Activated naive CD8-positive, alpha-beta T cell (primary cell): ENCODE results near the gene ADCY3.
A peak's percentile ranks its signal among the peaks of the same experiment; 100 is the strongest.
"Not testable (repeated sequence)": the region's sequence is repeated elsewhere in the genome, so short reads cannot be mapped to it uniquely, and the experiment has no call there.

Source experiments
- H3K27ac Mint-ChIP-seq: one replicate; pipeline ENCODE4 v1.8.0; 2021; ENCODE audit warnings: mixed read lengths
- H3K27me3 Mint-ChIP-seq: one replicate; pipeline ENCODE4 v1.8.0; 2021; ENCODE audit warnings: mixed read lengths
- H3K36me3 Mint-ChIP-seq: one replicate; pipeline ENCODE4 v1.8.0; 2021; ENCODE audit warnings: mixed read lengths
- H3K4me1 Mint-ChIP-seq: one replicate; pipeline ENCODE4 v1.8.0; 2021; ENCODE audit warnings: low read depth, mixed read lengths
- H3K4me3 Mint-ChIP-seq: one replicate; pipeline ENCODE4 v1.8.0; 2021; ENCODE audit warnings: mild to moderate bottlenecking, mixed read lengths
- H3K9me3 Mint-ChIP-seq: one replicate; pipeline ENCODE4 v1.8.0; 2021; ENCODE audit warnings: low read depth, mixed read lengths

Gene ADCY3

GRCh38 chr2:24805811-24806660, 114.0 kb downstream of the ADCY3 start:
- H3K4me1 Mint-ChIP-seq, H3K4me3 Mint-ChIP-seq, H3K9me3 Mint-ChIP-seq, H3K27ac Mint-ChIP-seq, H3K27me3 Mint-ChIP-seq: not testable (repeated sequence)
- H3K36me3 Mint-ChIP-seq, result peaks cover 20% of the 10 kb centered on the region

- H3K4me3 Mint-ChIP-seq, H3K27ac Mint-ChIP-seq, H3K27me3 Mint-ChIP-seq, H3K9me3 Mint-ChIP-seq: not testable (repeated sequence)
- Mint-ChIP-seq H3K36me3 (peaks cover 16% of the 10 kb centered on the region), H3K4me1 (peaks cover 12% of the 10 kb centered on the region)
Measured at GRCh38 chr2:24800487-24800886, 119.5 kb downstream of the ADCY3 start.

GRCh38 chr2:24797644-24798043, 122.4 kb downstream of the ADCY3 start:
- peaks cover 8% of the 10 kb centered on the region for H3K36me3 Mint-ChIP-seq
- no peaks in the 10 kb centered on the region for H3K9me3 Mint-ChIP-seq
- no peak overlapping the region for H3K4me3 Mint-ChIP-seq
- no peaks in the 10 kb centered on the region for H3K27me3 Mint-ChIP-seq
- peaks cover 20% of the 10 kb centered on the region for H3K4me1 Mint-ChIP-seq
- H3K27ac Mint-ChIP-seq, result peak overlapping the region; percentile 31

GRCh38 chr2:24793761-24794435, 126.1 kb downstream of the ADCY3 start:
- Mint-ChIP-seq H3K27me3 (no peaks in the 10 kb centered on the region), H3K27ac (peak overlapping the region; percentile 100), H3K36me3 (peaks cover 7% of the 10 kb centered on the region), H3K4me3 (peak overlapping the region; percentile 94), H3K4me1 (peaks cover 23% of the 10 kb centered on the region), H3K9me3 (no peaks in the 10 kb centered on the region)

GRCh38 chr2:24792874-24793760, 126.9 kb downstream of the ADCY3 start, which contains the start of the genes CENPO and PTRHD1:
Gene CENPO, plus strand, starts transcription at chr2:24793425. Its CDS starts 495 bp downstream, at chr2:24793920.
Gene PTRHD1, minus strand, starts transcription at chr2:24793391. Its CDS starts 14 bp downstream, at chr2:24793377.
- no peaks in the 10 kb centered on the region for H3K9me3 Mint-ChIP-seq
- H3K27me3 Mint-ChIP-seq, result no peaks in the 10 kb centered on the region
- peak within 1 kb of the TSS; percentile 94 for H3K4me3 Mint-ChIP-seq
- peaks cover 23% of the 10 kb centered on the region for H3K4me1 Mint-ChIP-seq
- H3K27ac Mint-ChIP-seq, result peak within 1 kb of the TSS; percentile 100
- H3K36me3 Mint-ChIP-seq, result peaks cover 10% of the 10 kb centered on the region

GRCh38 chr2:24792542-24792873, 127.5 kb downstream of the ADCY3 start:
- Mint-ChIP-seq H3K27me3 (no peaks in the 10 kb centered on the region), H3K4me1 (peaks cover 20% of the 10 kb centered on the region), H3K36me3 (peaks cover 10% of the 10 kb centered on the region), H3K9me3 (no peaks in the 10 kb centered on the region), H3K4me3 (peak overlapping the region; percentile 94), H3K27ac (peak overlapping the region; percentile 100)

- Mint-ChIP-seq H3K27me3 (no peaks in the 10 kb centered on the region), H3K4me3 (peak overlapping the region; percentile 35), H3K9me3 (no peaks in the 10 kb centered on the region), H3K27ac (no peak overlapping the region), H3K36me3 (peaks cover 10% of the 10 kb centered on the region), H3K4me1 (peaks cover 14% of the 10 kb centered on the region)
Measured at GRCh38 chr2:24791452-24791851, 128.6 kb downstream of the ADCY3 start.

- no peaks in the 10 kb centered on the region for H3K27me3 Mint-ChIP-seq
- no peak overlapping the region for H3K4me3 Mint-ChIP-seq
- H3K4me1 Mint-ChIP-seq, result peaks cover 6% of the 10 kb centered on the region
- H3K9me3 Mint-ChIP-seq, result no peaks in the 10 kb centered on the region
- peaks cover 10% of the 10 kb centered on the region for H3K36me3 Mint-ChIP-seq
- H3K27ac Mint-ChIP-seq, result no peak overlapping the region
Measured at GRCh38 chr2:24788816-24789215, 131.2 kb downstream of the ADCY3 start.

- Mint-ChIP-seq H3K4me3 (no peak overlapping the region), H3K27ac (no peak overlapping the region), H3K4me1 (peaks cover 5% of the 10 kb centered on the region), H3K27me3 (peaks cover 2% of the 10 kb centered on the region), H3K9me3 (no peaks in the 10 kb centered on the region), H3K36me3 (peaks cover 10% of the 10 kb centered on the region)
Measured at GRCh38 chr2:24787532-24787931, 132.5 kb downstream of the ADCY3 start.

GRCh38 chr2:24785671-24786321, 134.2 kb downstream of the ADCY3 start:
- Mint-ChIP-seq H3K4me3 (no peak overlapping the region), H3K9me3 (no peaks in the 10 kb centered on the region), H3K4me1 (no peaks in the 10 kb centered on the region), H3K36me3 (peaks cover 10% of the 10 kb centered on the region), H3K27ac (no peak overlapping the region), H3K27me3 (peaks cover 4% of the 10 kb centered on the region)

GRCh38 chr2:24783641-24784040, 136.4 kb downstream of the ADCY3 start:
- no peak overlapping the region for H3K27ac Mint-ChIP-seq
- no peaks in the 10 kb centered on the region for H3K4me1 Mint-ChIP-seq
- peaks cover 7% of the 10 kb centered on the region for H3K27me3 Mint-ChIP-seq
- H3K36me3 Mint-ChIP-seq, result peaks cover 2% of the 10 kb centered on the region
- H3K9me3 Mint-ChIP-seq, result no peaks in the 10 kb centered on the region
- no peak overlapping the region for H3K4me3 Mint-ChIP-seq

- no peaks in the 10 kb centered on the region for H3K4me1 Mint-ChIP-seq
- no peaks in the 10 kb centered on the region for H3K36me3 Mint-ChIP-seq
- no peak overlapping the region for H3K4me3 Mint-ChIP-seq
- H3K9me3 Mint-ChIP-seq, result no peaks in the 10 kb centered on the region
- no peak overlapping the region for H3K27ac Mint-ChIP-seq
- peaks cover 7% of the 10 kb centered on the region for H3K27me3 Mint-ChIP-seq
Measured at GRCh38 chr2:24779116-24779515, 140.9 kb downstream of the ADCY3 start.

GRCh38 chr2:24774373-24774772, 145.7 kb downstream of the ADCY3 start:
- Mint-ChIP-seq H3K36me3 (peaks cover 6% of the 10 kb centered on the region), H3K4me1 (no peaks in the 10 kb centered on the region), H3K27me3 (no peaks in the 10 kb centered on the region), H3K27ac (no peak overlapping the region), H3K4me3 (no peak overlapping the region), H3K9me3 (no peaks in the 10 kb centered on the region)

GRCh38 chr2:24771764-24772586, 148.1 kb downstream of the ADCY3 start:
- no peak overlapping the region for H3K4me3 Mint-ChIP-seq
- H3K9me3 Mint-ChIP-seq, result no peaks in the 10 kb centered on the region
- no peak overlapping the region for H3K27ac Mint-ChIP-seq
- H3K4me1 Mint-ChIP-seq, result no peaks in the 10 kb centered on the region
- no peaks in the 10 kb centered on the region for H3K27me3 Mint-ChIP-seq
- peaks cover 6% of the 10 kb centered on the region for H3K36me3 Mint-ChIP-seq
